H1 (cell line): ENCODE results near the gene ZDHHC16. TPM values are rescaled to one million over a fixed set of nuclear protein-coding genes. Genes with fewer than 3 reads are reported as not detected.
"Not testable (repeated sequence)": the region's sequence is repeated elsewhere in the genome, so short reads cannot be mapped to it uniquely, and the experiment has no call there.

ENCODE experiments used
- CTCF ChIA-PET: fragments of 300-600 bp; sonication (Branson Sonifier 250); formaldehyde crosslinking; loops from one replicate; lab custom pipeline; 2021; ENCODE audit not compliant: partially characterized antibody; lab: Charles Lee
- POLR2A ChIA-PET: fragments of 300-600 bp; sonication (Branson Sonifier 250); formaldehyde crosslinking; loops from one replicate; lab custom pipeline; 2021; ENCODE audit warnings: inconsistent platforms; ENCODE audit not compliant: partially characterized antibody; lab: Charles Lee
- DNase-seq, 2 experiments: peaks; one replicate each; pipeline versions ENCODE4 v3.0.0 to v3.0.0-alpha.2; 2010 to 2022; ENCODE audit warnings: low spot score in 2 of 2, low read depth in 1 of 2, mixed read lengths in 1 of 2
- FAIRE-seq: peaks from 2 replicates; lab custom pipeline; 2011; peaks lifted over from hg19 to GRCh38; lab: Jason Lieb, UNC
- H2AFZ ChIP-seq: 2 replicates; pipeline ENCODE4 v1.8.1; 2012; ENCODE audit warnings: low read length, inconsistent platforms
- H2AK5ac ChIP-seq: 2 replicates; pipeline ENCODE4 v1.6.1; 2013; ENCODE audit warnings: low read depth, low read length
- H2BK120ac ChIP-seq: replicated peaks from 2 replicates; pipeline ENCODE3; 2013; ENCODE audit warnings: low read depth, low read length, inconsistent platforms
- H2BK12ac ChIP-seq: 2 replicates; pipeline ENCODE4 v1.6.1; 2013; ENCODE audit warnings: low read depth, low read length
- H2BK15ac ChIP-seq: 2 replicates; pipeline ENCODE4 v1.6.1; 2013; ENCODE audit warnings: low read length
- H2BK20ac ChIP-seq: 2 replicates; pipeline ENCODE4 v1.6.1; 2013; ENCODE audit warnings: low read length
- H2BK5ac ChIP-seq: 2 replicates; pipeline ENCODE4 v1.6.1; 2013; ENCODE audit warnings: low read depth, low read length
- H3K14ac ChIP-seq: 2 replicates; pipeline ENCODE4 v1.6.1; 2013; ENCODE audit warnings: inconsistent platforms; ENCODE audit not compliant: insufficient read length
- H3K18ac ChIP-seq: 2 replicates; pipeline ENCODE4 v1.6.1; 2013; ENCODE audit warnings: low read length; ENCODE audit errors: extremely low read depth
- H3K23ac ChIP-seq: 2 replicates; pipeline ENCODE4 v1.6.1; 2013; ENCODE audit warnings: inconsistent platforms; ENCODE audit not compliant: insufficient read length
- H3K23me2 ChIP-seq: 2 replicates; pipeline ENCODE4 v1.6.1; 2013; ENCODE audit warnings: low read depth, low read length
- H3K27ac ChIP-seq: 2 replicates; pipeline ENCODE4 v1.6.1; 2011; ENCODE audit warnings: low read depth, low read length, inconsistent platforms
- H3K27me3 ChIP-seq, 4 experiments: replicated peaks in 1 of 4; 1 replicate in 1 of 4; 2 replicates in 3 of 4; pipeline versions ENCODE4 v1.6.1 to v1.8.1; 2011 to 2013; ENCODE audit warnings: low read length in 3 of 4, mild to moderate bottlenecking in 3 of 4, inconsistent platforms in 2 of 4, mixed read lengths in 2 of 4, moderate library complexity in 1 of 4; ENCODE audit not compliant: control insufficient read depth in 3 of 4, insufficient read depth in 3 of 4; ENCODE audit errors: extremely low read depth in 1 of 4
- H3K36me3 ChIP-seq, 4 experiments: 2 replicates each; pipeline versions ENCODE4 v1.6.1 to v1.8.1; 2011 to 2013; ENCODE audit warnings: mild to moderate bottlenecking in 4 of 4, low read length in 3 of 4, moderate library complexity in 2 of 4, control low read depth in 1 of 4, inconsistent platforms in 1 of 4; ENCODE audit not compliant: insufficient read depth in 4 of 4, control insufficient read depth in 2 of 4
- H3K4ac ChIP-seq: replicated peaks from 2 replicates; pipeline ENCODE3; 2013; ENCODE audit warnings: low read length, low read depth, mixed read lengths, inconsistent platforms; ENCODE audit not compliant: insufficient read length
- H3K4me1 ChIP-seq, 4 experiments: replicated peaks in 1 of 4; 1 replicate in 1 of 4; 2 replicates in 3 of 4; pipeline versions ENCODE4 v1.6.1 to v1.8.1; 2011 to 2013; ENCODE audit warnings: low read length in 3 of 4, inconsistent platforms in 2 of 4, mixed read lengths in 1 of 4; ENCODE audit not compliant: insufficient read depth in 4 of 4, control insufficient read depth in 3 of 4
- H3K4me2 ChIP-seq, 2 experiments: 2 replicates each; pipeline versions ENCODE4 v1.6.1 to v1.8.1; 2011 to 2013; ENCODE audit warnings: low read depth in 2 of 2, low read length in 2 of 2, control low read depth in 1 of 2, inconsistent platforms in 1 of 2, mild to moderate bottlenecking in 1 of 2; ENCODE audit not compliant: insufficient read depth in 1 of 2
- H3K4me3 ChIP-seq, 4 experiments: fragments of 200-600, 300-600 bp in 1 of 4; sonication (generic), shearing (Covaris generic), sonication (Bioruptor Twin) in 1 of 4; 2 replicates each; pipeline versions ENCODE4 v1.5.1 to v1.8.1; 2011 to 2016; ENCODE audit warnings: low read length in 4 of 4, low read depth in 3 of 4, control low read depth in 2 of 4, inconsistent platforms in 2 of 4, mild to moderate bottlenecking in 2 of 4, mixed read lengths in 1 of 4, moderate library complexity in 1 of 4; ENCODE audit not compliant: insufficient read depth in 2 of 4; ENCODE audit errors: extremely low read depth in 1 of 4
- H3K56ac ChIP-seq: replicated peaks from 2 replicates; pipeline ENCODE3; 2013; ENCODE audit warnings: low read depth, mild to moderate bottlenecking, mixed read lengths, low read length, inconsistent platforms; ENCODE audit not compliant: insufficient read length
- H3K79me1 ChIP-seq: 2 replicates; pipeline ENCODE4 v1.6.1; 2013; ENCODE audit warnings: low read depth, low read length, control low read depth
- H3K79me2 ChIP-seq, 2 experiments: 2 replicates each; pipeline versions ENCODE4 v1.6.1 to v1.8.1; 2012 to 2013; ENCODE audit warnings: low read length in 2 of 2, mild to moderate bottlenecking in 2 of 2, inconsistent platforms in 1 of 2; ENCODE audit not compliant: insufficient read depth in 2 of 2, control insufficient read depth in 1 of 2
- H3K9ac ChIP-seq, 4 experiments: replicated peaks in 1 of 4; 1 replicate in 1 of 4; 2 replicates in 3 of 4; pipeline versions ENCODE4 v1.6.1 to v1.8.1; 2011 to 2013; ENCODE audit warnings: low read depth in 3 of 4, low read length in 3 of 4, control low read depth in 2 of 4, mild to moderate bottlenecking in 2 of 4, moderate library complexity in 2 of 4, inconsistent platforms in 1 of 4; ENCODE audit errors: extremely low read depth in 1 of 4
- H3K9me3 ChIP-seq, 2 experiments: 2 replicates each; pipeline versions ENCODE4 v1.6.1 to v1.8.1; 2012 to 2013; ENCODE audit warnings: mild to moderate bottlenecking in 2 of 2, moderate library complexity in 2 of 2, control low read depth in 1 of 2, inconsistent platforms in 1 of 2, low read depth in 1 of 2, low read length in 1 of 2, mixed read lengths in 1 of 2; ENCODE audit not compliant: insufficient read depth in 2 of 2
- H4K20me1 ChIP-seq, 2 experiments: replicated peaks in 1 of 2; 2 replicates each; pipeline versions ENCODE3 to v1.8.1; 2011 to 2013; ENCODE audit warnings: inconsistent platforms in 2 of 2, low read length in 2 of 2, mild to moderate bottlenecking in 1 of 2; ENCODE audit not compliant: insufficient read depth in 2 of 2, control insufficient read depth in 1 of 2
- H4K5ac ChIP-seq: 2 replicates; pipeline ENCODE4 v1.6.1; 2013; ENCODE audit warnings: low read length, low read depth, mixed read lengths, inconsistent platforms; ENCODE audit not compliant: insufficient read length
- H4K8ac ChIP-seq: 2 replicates; pipeline ENCODE4 v1.8.0; 2013; ENCODE audit warnings: mild to moderate bottlenecking, moderate library complexity, low read length, inconsistent platforms; ENCODE audit not compliant: insufficient read depth; ENCODE audit errors: extremely low read depth
- H4K91ac ChIP-seq: replicated peaks from 2 replicates; pipeline ENCODE3; 2013; ENCODE audit warnings: low read length, mixed read lengths, inconsistent platforms; ENCODE audit not compliant: insufficient read length
- WGBS, 2 experiments: shearing (Covaris generic) in 1 of 2; methylation state at CpG; one replicate each; pipeline versions ENCODE4 v1.1.6 to v1.1.7; 2013 to 2015; ENCODE audit warnings: low lambda C conversion rate in 2 of 2, mixed read lengths in 2 of 2, inconsistent platforms in 1 of 2, low coverage in 1 of 2, missing lambda C conversion rate in 1 of 2; ENCODE audit not compliant: insufficient replicate concordance in 2 of 2, insufficient coverage in 1 of 2, insufficient read length in 1 of 2; ENCODE audit errors: extremely low coverage in 1 of 2, missing lambda C conversion rate in 1 of 2; 5-methylcytosine and 5-hydroxymethylcytosine counted together
- polyA plus RNA-seq, 7 experiments: library from polyadenylated mRNA; depleted of rRNA in 3 of 7; stranded (reverse) in 5 of 7; unstranded in 2 of 7; fragments of >200 nt in 5 of 7; fragments of 200-250 nt in 2 of 7; gene quantifications; 1 replicate in 5 of 7; 2 replicates in 1 of 7; 4 replicates in 1 of 7; pipeline versions ENCODE4 v1.2.1 to v1.2.3, GENCODE V29; 2011 to 2013; ENCODE audit warnings: missing spikeins in 2 of 7, mixed read lengths in 2 of 7
- total RNA-seq: library from RNA; stranded (reverse); fragmentation: NEBNext Ultra II Directional; extraction: Animal tissue kit (Norgen Biotek cat#: 25700); gene quantifications from 2 replicates; pipeline ENCODE4 v1.2.1, GENCODE V29; 2021

ZDHHC16 gene
- total and polyA plus RNA-seq, 2 of the 8 experiments (the other 6 are each of a cell fraction or from before 2014, with no cell fraction given) = 45.9 to 108 TPM

DNA sequence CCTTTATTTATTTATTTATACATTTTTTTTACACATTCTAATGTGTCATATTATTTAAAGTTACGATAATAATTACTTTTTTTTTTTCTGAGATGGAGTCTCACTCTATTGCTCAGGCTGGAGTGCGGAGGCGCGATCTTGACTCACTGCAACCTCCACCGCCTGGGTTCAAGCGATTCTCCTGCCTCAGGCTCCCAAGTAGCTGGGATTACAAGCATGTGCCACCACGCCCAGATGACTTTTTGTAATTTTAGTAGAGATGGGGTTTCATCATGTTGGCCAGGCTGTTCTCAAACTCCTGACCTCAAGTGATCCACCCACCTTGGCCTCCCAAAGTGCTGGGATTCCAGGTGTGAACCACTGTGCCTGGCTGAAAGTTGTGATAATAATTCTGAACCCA, 39.5 kb upstream of the ZDHHC16 start:
- H2BK5ac ChIP-seq, H3K4me1 ChIP-seq, H4K20me1 ChIP-seq, H2BK12ac ChIP-seq, H3K4ac ChIP-seq, H4K91ac ChIP-seq, H3K14ac ChIP-seq, H3K23ac ChIP-seq, H3K56ac ChIP-seq, H4K5ac ChIP-seq, FAIRE-seq, H2AK5ac ChIP-seq, DNase-seq, H3K23me2 ChIP-seq, H3K27me3 ChIP-seq, H3K36me3 ChIP-seq, H2AFZ ChIP-seq, H2BK120ac ChIP-seq, H3K27ac ChIP-seq, H3K4me3 ChIP-seq, H3K18ac ChIP-seq, H2BK15ac ChIP-seq, H3K79me1 ChIP-seq, H3K9ac ChIP-seq, H3K79me2 ChIP-seq, H3K9me3 ChIP-seq, H2BK20ac ChIP-seq, H4K8ac ChIP-seq, H3K4me2 ChIP-seq: not testable (repeated sequence)
- POLR2A ChIA-PET = interaction anchor here (0.7 to 3.2 kb wide), 5 partner anchors 12 to 41 kb away, joined by 3 to 13 read pairs (median 4); no protein-coding TSS in a partner anchor
- 93% methylated on average over 7 of the region's 7 CpGs; no CpG with 5 or more reads in 1 of the 2 experiments for WGBS, 2 experiments
- CTCF ChIA-PET = interaction anchor here (0.7 to 9.8 kb wide), 22 partner anchors 9 to 535 kb away, joined by 3 to 128 read pairs (median 3); partner anchors contain the start of genes EXOSC1, PGAM1 and ZDHHC16
